HEK293 (cell line): Measurements from ENCODE around the gene ANKH.

Source experiments
- CTCF ChIA-PET: fragments of 350-600 bp; formaldehyde crosslinking; extraction: SDS; loops from one replicate; lab custom pipeline; 2021; ENCODE audit warnings: antibody characterized with exemption; lab: Yijun Ruan, JAX
- POLR2A ChIA-PET: fragments of 300-600 bp; formaldehyde crosslinking; extraction: SDS; loops from one replicate; lab custom pipeline; 2020; ENCODE audit warnings: antibody characterized with exemption, inconsistent platforms; lab: Yijun Ruan, JAX
- H3K27ac ChIP-seq: fragments of 200-500 bp; sonication (Bioruptor generic); 2 replicates; pipeline ENCODE4 v1.5.1; 2014; ENCODE audit warnings: low read depth, low read length, control low read depth, inconsistent platforms; ENCODE audit errors: extremely low read depth
- H3K36me3 ChIP-seq, 2 experiments: fragments of 200-500 bp in 1 of 2; sonication (Bioruptor generic) in 1 of 2; 1 replicate in 1 of 2; 2 replicates in 1 of 2; pipeline ENCODE4 v1.5.1; 2014 to 2017; ENCODE audit warnings: inconsistent platforms in 2 of 2, low read length in 2 of 2; ENCODE audit not compliant: control insufficient read depth in 2 of 2, insufficient read depth in 1 of 2
- H3K4me1 ChIP-seq: fragments of 200-500 bp; sonication (Bioruptor generic); 2 replicates; pipeline ENCODE4 v1.5.1; 2014; ENCODE audit warnings: mild to moderate bottlenecking, low read length, inconsistent platforms; ENCODE audit not compliant: control insufficient read depth, insufficient read depth
- H3K4me3 ChIP-seq: 2 replicates; pipeline ENCODE4 v1.5.1; 2011; ENCODE audit warnings: low read depth, mild to moderate bottlenecking, control low read depth, low read length, moderate library complexity
- H3K9me3 ChIP-seq: fragments of 200-500 bp; sonication (Bioruptor generic); 2 replicates; pipeline ENCODE4 v1.5.1; 2014; ENCODE audit warnings: low read depth, low read length, inconsistent platforms; ENCODE audit not compliant: control insufficient read depth, insufficient read depth
- BCL11A ChIP-seq: fragments of 450-650 bp; formaldehyde crosslinking; IDR thresholded peaks from 2 replicates; pipeline ENCODE4 v1.5.1; 2016; ENCODE audit warnings: low read depth, missing biosample characterization, missing genetic modification characterization
- INSM2 ChIP-seq: fragments of 450-650 bp; formaldehyde crosslinking; IDR thresholded peaks from 2 replicates; pipeline ENCODE4 v1.5.1; 2016; ENCODE audit warnings: missing biosample characterization, missing genetic modification characterization
- SALL2 ChIP-seq: fragments of 450-650 bp; formaldehyde crosslinking; IDR thresholded peaks from 2 replicates; pipeline ENCODE4 v1.5.0; 2017; ENCODE audit warnings: missing biosample characterization, mild to moderate bottlenecking, missing genetic modification characterization, borderline replicate concordance
- TRIM28 ChIP-seq: IDR thresholded peaks from 2 replicates; pipeline ENCODE4 v1.6.1; 2011; ENCODE audit warnings: low read length, control low read depth, borderline replicate concordance
- YY2 ChIP-seq: fragments of 450-650 bp; formaldehyde crosslinking; IDR thresholded peaks from 2 replicates; pipeline ENCODE4 v1.5.1; 2016; ENCODE audit warnings: missing biosample characterization, missing genetic modification characterization
- ZBTB8A ChIP-seq: fragments of 450-650 bp; formaldehyde crosslinking; IDR thresholded peaks from 2 replicates; pipeline ENCODE4 v1.5.1; 2016; ENCODE audit warnings: missing biosample characterization, missing genetic modification characterization
- ZNF133 ChIP-seq: fragments of 450-650 bp; formaldehyde crosslinking; IDR thresholded peaks from 2 replicates; pipeline ENCODE4 v1.5.1; 2016; ENCODE audit warnings: missing biosample characterization, missing genetic modification characterization
- ZNF175 ChIP-seq: fragments of 450-650 bp; formaldehyde crosslinking; IDR thresholded peaks from 2 replicates; pipeline ENCODE4 v1.5.1; 2016; ENCODE audit warnings: missing biosample characterization, missing genetic modification characterization
- ZNF18 ChIP-seq: fragments of 450-650 bp; formaldehyde crosslinking; IDR thresholded peaks from 2 replicates; pipeline ENCODE4 v1.5.1; 2016; ENCODE audit warnings: missing biosample characterization, missing genetic modification characterization
- ZNF214 ChIP-seq: fragments of 450-650 bp; formaldehyde crosslinking; IDR thresholded peaks from 2 replicates; pipeline ENCODE4 v1.5.1; 2017; ENCODE audit warnings: missing biosample characterization, mild to moderate bottlenecking, missing genetic modification characterization, borderline replicate concordance
- ZNF24 ChIP-seq: fragments of 450-650 bp; formaldehyde crosslinking; IDR thresholded peaks from 2 replicates; pipeline ENCODE4 v1.5.1; 2016; ENCODE audit warnings: missing biosample characterization, missing genetic modification characterization
- ZNF394 ChIP-seq: fragments of 450-650 bp; formaldehyde crosslinking; IDR thresholded peaks from 2 replicates; pipeline ENCODE4 v1.5.1; 2016; ENCODE audit warnings: missing biosample characterization, missing genetic modification characterization, mild to moderate bottlenecking, moderate library complexity, borderline replicate concordance
- ZNF513 ChIP-seq: fragments of 450-650 bp; IDR thresholded peaks from 2 replicates; pipeline ENCODE4 v1.5.1; 2018; ENCODE audit warnings: missing biosample characterization, missing genetic modification characterization
- ZNF549 ChIP-seq: fragments of 450-650 bp; IDR thresholded peaks from 2 replicates; pipeline ENCODE4 v1.5.1; 2018; ENCODE audit warnings: missing biosample characterization, missing genetic modification characterization, mild to moderate bottlenecking, inconsistent platforms, moderate library complexity
- ZNF623 ChIP-seq: fragments of 450-650 bp; formaldehyde crosslinking; IDR thresholded peaks from 2 replicates; pipeline ENCODE4 v1.5.1; 2016; ENCODE audit warnings: missing biosample characterization, missing genetic modification characterization
- ZNF624 ChIP-seq: fragments of 450-650 bp; formaldehyde crosslinking; IDR thresholded peaks from 2 replicates; pipeline ENCODE4 v1.5.1; 2017; ENCODE audit warnings: missing biosample characterization, missing genetic modification characterization
- ZNF785 ChIP-seq: fragments of 450-650 bp; formaldehyde crosslinking; IDR thresholded peaks from 2 replicates; pipeline ENCODE4 v1.5.1; 2016; ENCODE audit warnings: missing biosample characterization, missing genetic modification characterization

ANKH gene

GRCh38 chr5:14663734-14664269, 207.8 kb downstream of the ANKH start:
- TF ChIP-seq BCL11A (tag by site-specific recombination): no peak
- TF ChIP-seq ZNF623: 0 out of 2 replicates have a peak, but pooled peaks have one; percentile 15
- no peaks in the 10 kb centered on the region for H3K9me3 ChIP-seq
- H3K4me1 ChIP-seq: peaks cover 7% of the 10 kb centered on the region; the same call in 1 of the 2 replicates
- peaks cover 0 to 5% of the 10 kb centered on the region in 2 experiments; a peak in 1 of 3 replicates for H3K36me3 ChIP-seq
- CTCF ChIA-PET: no interaction called here
- H3K27ac ChIP-seq: peak overlapping the region; percentile 77
- peak overlapping the region; percentile 85 for H3K4me3 ChIP-seq
- POLR2A ChIA-PET: interaction anchor here (0.6 kb wide), 1 partner anchor 348 kb away, joined by 6 read pairs; no protein-coding TSS in a partner anchor

GRCh38 chr5:14662721-14663260, 208.8 kb downstream of the ANKH start:
- no peaks in the 10 kb centered on the region for H3K9me3 ChIP-seq
- 0 out of 2 replicates have a peak, but pooled peaks have one; percentile 20 for TF ChIP-seq ZNF133 (tag by site-specific recombination)
- TF ChIP-seq SALL2 (tag by site-specific recombination): no peak
- peaks cover 7% of the 10 kb centered on the region; the same call in 1 of the 2 replicates for H3K4me1 ChIP-seq
- H3K4me3 ChIP-seq: no peak overlapping the region
- CTCF ChIA-PET: interaction anchor here (2.3 kb wide), 1 partner anchor 14 kb away, joined by 9 read pairs; no protein-coding TSS in a partner anchor
- H3K27ac ChIP-seq: no peak overlapping the region
- POLR2A ChIA-PET: no interaction called here
- H3K36me3 ChIP-seq: no peaks in the 10 kb centered on the region

- CTCF ChIA-PET: interaction anchor here (1.4 to 2.3 kb wide), 2 partner anchors 12 kb away, joined by 6 to 9 read pairs; no protein-coding TSS in a partner anchor
- Histone ChIP-seq H3K4me1 (peaks cover 5% of the 10 kb centered on the region; the same call in 1 of the 2 replicates), H3K4me3 (no peak overlapping the region), H3K36me3 (no peaks in the 10 kb centered on the region), H3K27ac (no peak overlapping the region), H3K9me3 (no peaks in the 10 kb centered on the region)
- POLR2A ChIA-PET: no interaction called here
- no peak for TF ChIP-seq ZNF513 (tag by site-specific recombination)
- no peak for TF ChIP-seq ZNF624 (tag by site-specific recombination)
- no peak for TF ChIP-seq ZNF24 (tag by site-specific recombination)
- TF ChIP-seq ZNF394 (tag by site-specific recombination): no peak
- no peak for TF ChIP-seq INSM2
- TF ChIP-seq YY2 (tag by site-specific recombination): no peak
- TF ChIP-seq ZNF785 (tag by site-specific recombination): no peak
- TF ChIP-seq ZNF18 (tag by site-specific recombination): no peak
- no peak for TF ChIP-seq ZNF214 (tag by site-specific recombination)
- TF ChIP-seq ZNF549 (tag by site-specific recombination): no peak
- TF ChIP-seq ZNF175 (tag by site-specific recombination): no peak
- TF ChIP-seq TRIM28: no peak
- TF ChIP-seq ZBTB8A (tag by site-specific recombination): no peak
Observed at GRCh38 chr5:14660833-14661232, 210.7 kb downstream of the ANKH start.
